Neural progenitor cell (in vitro differentiated cells): Measurements from ENCODE around the gene ZDHHC12. TPM values are rescaled to one million over a fixed set of nuclear protein-coding genes. Genes with fewer than 3 reads are reported as not detected.

Experiments
- DNase-seq: peaks from one replicate; pipeline ENCODE4 v3.0.0-alpha.2; 2016; ENCODE audit warnings: low spot score
- H2AFZ ChIP-seq: fragments of 200-600 bp; sonication (generic); replicated peaks from 2 replicates; pipeline ENCODE4 v1.6.1; 2016; ENCODE audit warnings: antibody characterized with exemption
- H3F3A ChIP-seq: fragments of 200-600 bp; sonication (generic); 2 replicates; pipeline ENCODE4 v1.6.1; 2016; ENCODE audit warnings: antibody characterized with exemption, low read depth
- H3K27ac ChIP-seq: fragments of 200-600 bp; sonication (generic); 2 replicates; pipeline ENCODE4 v1.5.1; 2016; ENCODE audit warnings: mild to moderate bottlenecking
- H3K27me3 ChIP-seq: fragments of 200-600 bp; sonication (generic); 2 replicates; pipeline ENCODE4 v1.6.1; 2016; ENCODE audit warnings: mild to moderate bottlenecking, moderate library complexity
- H3K36me3 ChIP-seq: fragments of 200-600 bp; sonication (generic); 2 replicates; pipeline ENCODE4 v1.5.1; 2016
- H3K4me1 ChIP-seq: fragments of 200-600 bp; sonication (generic); 2 replicates; pipeline ENCODE4 v1.6.1; 2016; ENCODE audit warnings: mixed run types
- H3K4me2 ChIP-seq: fragments of 200-600 bp; sonication (generic); 2 replicates; pipeline ENCODE4 v1.6.1; 2016
- H3K4me3 ChIP-seq: fragments of 200-600 bp; sonication (generic); 2 replicates; pipeline ENCODE4 v1.5.1; 2016
- H3K79me2 ChIP-seq: fragments of 200-600 bp; sonication (generic); 2 replicates; pipeline ENCODE4 v1.6.1; 2016; ENCODE audit warnings: low read depth
- H3K9ac ChIP-seq: fragments of 200-600 bp; sonication (generic); 2 replicates; pipeline ENCODE4 v1.6.1; 2016
- H3K9me3 ChIP-seq: fragments of 200-600 bp; sonication (generic); 2 replicates; pipeline ENCODE4 v1.5.1; 2016; ENCODE audit warnings: low read depth
- H4K20me1 ChIP-seq: fragments of 200-600 bp; sonication (generic); 2 replicates; pipeline ENCODE4 v1.6.1; 2016; ENCODE audit warnings: low read depth
- H3K27ac Mint-ChIP-seq: 3 replicates; pipeline ENCODE4 v1.8.0; 2021; ENCODE audit warnings: mixed read lengths
- H3K27me3 Mint-ChIP-seq: 2 replicates; pipeline ENCODE4 v1.8.0; 2022; ENCODE audit warnings: low read depth, mild to moderate bottlenecking, inconsistent platforms, moderate library complexity, mixed read lengths; ENCODE audit not compliant: insufficient read depth
- H3K36me3 Mint-ChIP-seq: 3 replicates; pipeline ENCODE4 v1.8.0; 2021; ENCODE audit warnings: mixed read lengths
- H3K4me1 Mint-ChIP-seq: 3 replicates; pipeline ENCODE4 v1.8.0; 2021; ENCODE audit warnings: mixed read lengths
- H3K4me3 Mint-ChIP-seq: 3 replicates; pipeline ENCODE4 v1.8.0; 2021; ENCODE audit warnings: mild to moderate bottlenecking, moderate library complexity, mixed read lengths
- H3K9me3 Mint-ChIP-seq: 3 replicates; pipeline ENCODE4 v1.8.0; 2020; ENCODE audit warnings: mixed read lengths
- CTCF ChIP-seq: fragments of 200-600 bp; sonication (generic); IDR thresholded peaks from 2 replicates; pipeline ENCODE4 v1.5.1; 2017; ENCODE audit warnings: antibody characterized with exemption, mild to moderate bottlenecking
- EZH2 ChIP-seq: fragments of 200-600 bp; sonication (generic); IDR thresholded peaks from 2 replicates; pipeline ENCODE4 v1.6.1; 2017; ENCODE audit warnings: antibody characterized with exemption, mild to moderate bottlenecking, moderate library complexity
- EZH2phosphoT487 ChIP-seq: fragments of 200-600 bp; sonication (generic); IDR thresholded peaks from 2 replicates; pipeline ENCODE4 v1.6.1; 2017; ENCODE audit warnings: antibody characterized with exemption
- total RNA-seq: library from RNA; depleted of rRNA; stranded (reverse); fragments of >200 nt; gene quantifications from 2 replicates; pipeline ENCODE4 v1.2.3, GENCODE V29; 2015; ENCODE audit warnings: low replicate concordance

Gene ZDHHC12
- total RNA-seq: 16.8 and 53.9 TPM in 2 replicates

- Histone ChIP-seq H3K4me2 (peak within 1 kb of the TSS; percentile 99), H3F3A (peaks cover 20% of the 10 kb centered on the region), H3K27me3 (no peaks in the 10 kb centered on the region), H2AFZ (peak within 1 kb of the TSS; percentile 87), H3K9ac (peak within 1 kb of the TSS; percentile 65), H3K27ac (peak within 1 kb of the TSS; percentile 35), H3K4me1 (peaks cover 8% of the 10 kb centered on the region), H3K79me2 (peaks cover 10% of the 10 kb centered on the region), H3K36me3 (no peaks in the 10 kb centered on the region), H3K4me3 (peak within 1 kb of the TSS; percentile 90), H3K9me3 (no peaks in the 10 kb centered on the region), H4K20me1 (no peaks in the 10 kb centered on the region)
- H3K4me3 Mint-ChIP-seq: peak within 1 kb of the TSS; percentile 91
- DNase-seq: peak; percentile 99
- peak within 1 kb of the TSS; percentile 4 for H3K27ac Mint-ChIP-seq
- TF ChIP-seq EZH2: no peak
- no peak for TF ChIP-seq CTCF
- no peak for TF ChIP-seq EZH2phosphoT487
- H3K4me1 Mint-ChIP-seq: peaks cover 36% of the 10 kb centered on the region
- H3K27me3 Mint-ChIP-seq: peaks cover 9% of the 10 kb centered on the region
- no peaks in the 10 kb centered on the region for H3K9me3 Mint-ChIP-seq
- peaks cover 2% of the 10 kb centered on the region for H3K36me3 Mint-ChIP-seq
Measured at GRCh38 chr9:128723866-128724743, at the start of gene ZDHHC12. TSS of gene ZDHHC12 (minus strand) at chr9:128724127. CDS start at chr9:128724093, 34 bp downstream.

- Histone ChIP-seq H3K4me1 (no peaks in the 10 kb centered on the region), H3K27ac (no peak overlapping the region), H3F3A (peaks cover 24% of the 10 kb centered on the region), H3K4me3 (no peak overlapping the region), H2AFZ (no peak overlapping the region), H3K4me2 (no peak overlapping the region), H4K20me1 (peaks cover 10% of the 10 kb centered on the region), H3K9me3 (no peaks in the 10 kb centered on the region), H3K9ac (no peak overlapping the region), H3K36me3 (no peaks in the 10 kb centered on the region), H3K79me2 (peaks cover 24% of the 10 kb centered on the region), H3K27me3 (no peaks in the 10 kb centered on the region)
- Mint-ChIP-seq H3K36me3 (no peaks in the 10 kb centered on the region), H3K4me3 (peak overlapping the region; percentile 64), H3K9me3 (peaks cover 6% of the 10 kb centered on the region), H3K27ac (no peak overlapping the region), H3K27me3 (peaks cover 12% of the 10 kb centered on the region), H3K4me1 (peaks cover 17% of the 10 kb centered on the region)
- TF ChIP-seq EZH2 (no peak), EZH2phosphoT487 (no peak), CTCF (no peak)
- no peak for DNase-seq
Measured at GRCh38 chr9:128773049-128773448, 49.1 kb upstream of the ZDHHC12 start.

- H3K27ac ChIP-seq: peak within 1 kb of the TSS; percentile 72
- Mint-ChIP-seq H3K4me1 (peaks cover 17% of the 10 kb centered on the region), H3K27me3 (peaks cover 11% of the 10 kb centered on the region), H3K9me3 (peaks cover 6% of the 10 kb centered on the region), H3K27ac (peak within 1 kb of the TSS; percentile 95), H3K36me3 (no peaks in the 10 kb centered on the region), H3K4me3 (peak within 1 kb of the TSS; percentile 97)
- no peaks in the 10 kb centered on the region for H3K36me3 ChIP-seq
- H3K9me3 ChIP-seq: no peaks in the 10 kb centered on the region
- peaks cover 10% of the 10 kb centered on the region for H4K20me1 ChIP-seq
- peak within 1 kb of the TSS; percentile 91 for H2AFZ ChIP-seq
- TF ChIP-seq CTCF (no peak), EZH2phosphoT487 (no peak), EZH2 (no peak)
- DNase-seq: peak; percentile 97
- peak within 1 kb of the TSS; percentile 84 for H3K9ac ChIP-seq
- H3K27me3 ChIP-seq: no peaks in the 10 kb centered on the region
- peak within 1 kb of the TSS; percentile 95 for H3K4me2 ChIP-seq
- peaks cover 24% of the 10 kb centered on the region for H3K79me2 ChIP-seq
- H3K4me1 ChIP-seq: no peaks in the 10 kb centered on the region
- peak within 1 kb of the TSS; percentile 95 for H3K4me3 ChIP-seq
- H3F3A ChIP-seq: peaks cover 24% of the 10 kb centered on the region
Measured at GRCh38 chr9:128771745-128772519, 48.0 kb upstream of the ZDHHC12 start, which contains the start of gene ZER1. TSS of gene ZER1 (minus strand) at chr9:128771927. CDS start at chr9:128755565, 16,362 bp downstream.
